ENCODE results near the gene EPS15. TPM values are rescaled to one million over a fixed set of nuclear protein-coding genes. Genes with fewer than 3 reads are reported as not detected.

Gene EPS15
- polyA plus RNA-seq, 1 donor (not counting 4 experiments of a cell fraction or from before 2014, with no cell fraction given): 33.2 TPM

DNA sequence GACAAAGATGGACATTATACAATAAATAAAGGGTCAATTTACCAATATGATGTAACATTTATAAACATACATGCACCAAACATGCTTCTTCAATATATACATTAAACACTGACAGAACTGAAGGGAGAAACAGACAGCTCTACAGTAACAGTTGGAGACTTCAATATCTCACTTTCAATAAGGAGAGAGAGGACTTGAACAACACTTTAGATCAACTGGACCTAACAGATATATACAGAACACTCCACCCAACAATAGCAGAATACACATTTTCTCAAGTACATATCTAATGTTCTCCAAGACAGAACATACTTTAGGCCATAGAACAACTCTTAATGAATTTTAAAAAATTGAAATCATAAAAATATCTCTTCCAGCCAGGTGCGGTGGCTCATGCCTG, 138.1 kb downstream of the EPS15 start:
- Histone ChIP-seq H3K9me1 (ENCODE audit: control insufficient read depth, extremely low read depth, insufficient read depth, low read length) (no peaks in the 10 kb centered on the region), H3K27ac (ENCODE audit: control insufficient read depth, insufficient read depth, low read length) (no peak overlapping the region), H3K4me3 (ENCODE audit: control insufficient read depth in 2 of 3, extremely low read depth in 1 of 3, insufficient read depth in 2 of 3, low read depth in 1 of 3, low read length in 3 of 3) (no peak overlapping the region), H3K9ac (ENCODE audit: control insufficient read depth, extremely low read depth, insufficient read depth, low read length) (no peak overlapping the region), H3K9me3 (ENCODE audit: control insufficient read depth, low read depth, low read length) (no peaks in the 10 kb centered on the region), H4K20me1 (ENCODE audit: control insufficient read depth, extremely low read depth, insufficient read depth, low read length) (no peaks in the 10 kb centered on the region), H3K36me3 (ENCODE audit: control insufficient read depth in 2 of 2, extremely low read depth in 1 of 2, insufficient read depth in 2 of 2, low read length in 2 of 2) (peaks cover 0 to 5% of the 10 kb centered on the region in 2 experiments), H3K27me3 (ENCODE audit: control insufficient read depth, extremely low read depth, insufficient read depth, low read length) (no peaks in the 10 kb centered on the region), H3K4me2 (ENCODE audit: control insufficient read depth, extremely low read depth, insufficient read depth, low read depth, low read length) (no peak overlapping the region), H2AFZ (ENCODE audit: control insufficient read depth, low read length) (no peak overlapping the region), H3K79me2 (ENCODE audit: control insufficient read depth, insufficient read depth, low read length) (no peaks in the 10 kb centered on the region), H3K4me1 (ENCODE audit: control insufficient read depth, extremely low read depth, insufficient read depth, low read length) (no peaks in the 10 kb centered on the region)
- FAIRE-seq (no peak), DNase-seq (ENCODE audit: low read depth, low spot score) (no peak)
- TF ChIP-seq EZH2 (IDR thresholded peaks at IDR 0.05; ENCODE audit: low read length): no peak
- TF ChIP-seq, protein P1, sequence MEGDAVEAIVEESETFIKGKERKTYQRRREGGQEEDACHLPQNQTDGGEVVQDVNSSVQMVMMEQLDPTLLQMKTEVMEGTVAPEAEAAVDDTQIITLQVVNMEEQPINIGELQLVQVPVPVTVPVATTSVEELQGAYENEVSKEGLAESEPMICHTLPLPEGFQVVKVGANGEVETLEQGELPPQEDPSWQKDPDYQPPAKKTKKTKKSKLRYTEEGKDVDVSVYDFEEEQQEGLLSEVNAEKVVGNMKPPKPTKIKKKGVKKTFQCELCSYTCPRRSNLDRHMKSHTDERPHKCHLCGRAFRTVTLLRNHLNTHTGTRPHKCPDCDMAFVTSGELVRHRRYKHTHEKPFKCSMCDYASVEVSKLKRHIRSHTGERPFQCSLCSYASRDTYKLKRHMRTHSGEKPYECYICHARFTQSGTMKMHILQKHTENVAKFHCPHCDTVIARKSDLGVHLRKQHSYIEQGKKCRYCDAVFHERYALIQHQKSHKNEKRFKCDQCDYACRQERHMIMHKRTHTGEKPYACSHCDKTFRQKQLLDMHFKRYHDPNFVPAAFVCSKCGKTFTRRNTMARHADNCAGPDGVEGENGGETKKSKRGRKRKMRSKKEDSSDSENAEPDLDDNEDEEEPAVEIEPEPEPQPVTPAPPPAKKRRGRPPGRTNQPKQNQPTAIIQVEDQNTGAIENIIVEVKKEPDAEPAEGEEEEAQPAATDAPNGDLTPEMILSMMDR (optimal IDR thresholded peaks at IDR 0.05 in 1 of 3, IDR thresholded peaks at IDR 0.05 in 1 of 3, conservative IDR thresholded peaks at IDR 0.05 in 1 of 3; ENCODE audit: extremely low read depth in 1 of 3, insufficient read depth in 2 of 3, low read length in 3 of 3): no peak
- dilution Hi-C loops (cut with MboI; ENCODE audit: extremely low pct_ligation_motif_present, low sequenced_read_pairs): no loop called here

DNA sequence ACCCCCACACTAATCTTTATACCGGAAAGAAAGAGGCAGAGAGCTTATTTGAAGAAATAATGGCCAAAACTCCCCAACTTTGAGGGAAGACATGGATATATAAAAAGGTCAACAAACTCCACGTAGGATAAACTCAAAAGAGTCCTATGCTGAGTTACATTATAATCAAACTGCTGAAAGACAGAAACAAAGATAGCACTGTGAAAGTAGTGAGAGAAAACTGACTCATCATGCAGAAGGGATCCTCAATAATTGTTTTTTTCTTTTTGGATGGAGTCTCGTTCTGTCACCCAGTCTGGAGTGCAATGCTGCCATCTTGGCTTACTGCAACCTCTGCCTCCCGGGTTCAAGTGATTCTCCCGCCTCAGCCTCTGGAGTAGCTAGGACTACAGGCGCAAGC, 140.2 kb downstream of the EPS15 start:
- Histone ChIP-seq H2AFZ (ENCODE audit: control insufficient read depth, low read length) (no peak overlapping the region), H3K4me1 (ENCODE audit: control insufficient read depth, extremely low read depth, insufficient read depth, low read length) (no peaks in the 10 kb centered on the region), H3K4me3 (ENCODE audit: control insufficient read depth in 2 of 3, extremely low read depth in 1 of 3, insufficient read depth in 2 of 3, low read depth in 1 of 3, low read length in 3 of 3) (no peak overlapping the region), H3K79me2 (ENCODE audit: control insufficient read depth, insufficient read depth, low read length) (no peaks in the 10 kb centered on the region), H3K9ac (ENCODE audit: control insufficient read depth, extremely low read depth, insufficient read depth, low read length) (no peak overlapping the region), H3K9me3 (ENCODE audit: control insufficient read depth, low read depth, low read length) (no peaks in the 10 kb centered on the region), H3K9me1 (ENCODE audit: control insufficient read depth, extremely low read depth, insufficient read depth, low read length) (no peaks in the 10 kb centered on the region), H3K4me2 (ENCODE audit: control insufficient read depth, extremely low read depth, insufficient read depth, low read depth, low read length) (no peak overlapping the region), H3K36me3 (ENCODE audit: control insufficient read depth in 2 of 2, extremely low read depth in 1 of 2, insufficient read depth in 2 of 2, low read length in 2 of 2) (peaks cover 0 to 5% of the 10 kb centered on the region in 2 experiments), H3K27me3 (ENCODE audit: control insufficient read depth, extremely low read depth, insufficient read depth, low read length) (no peaks in the 10 kb centered on the region), H3K27ac (ENCODE audit: control insufficient read depth, insufficient read depth, low read length) (no peak overlapping the region), H4K20me1 (ENCODE audit: control insufficient read depth, extremely low read depth, insufficient read depth, low read length) (no peaks in the 10 kb centered on the region)
- DNase-seq (ENCODE audit: low read depth, low spot score) (no peak), FAIRE-seq (no peak)
- TF ChIP-seq, protein P1 (optimal IDR thresholded peaks at IDR 0.05 in 1 of 3, IDR thresholded peaks at IDR 0.05 in 1 of 3, conservative IDR thresholded peaks at IDR 0.05 in 1 of 3; ENCODE audit: extremely low read depth in 1 of 3, insufficient read depth in 2 of 3, low read length in 3 of 3): no peak
- no peak for TF ChIP-seq EZH2 (IDR thresholded peaks at IDR 0.05; ENCODE audit: low read length)
- dilution Hi-C loops (cut with MboI; ENCODE audit: extremely low pct_ligation_motif_present, low sequenced_read_pairs): no loop called here

Measured in keratinocyte (primary cell).